Activated CD4-positive, alpha-beta memory T cell treated with anti-CD3 and anti-CD28 coated beads, Interleukin-2, amount 10 ng/mL, durations not matched to agents 7 days and 5 days (primary cell): ENCODE results near the gene NEK6. TPM values are rescaled to one million over a fixed set of nuclear protein-coding genes. Genes with fewer than 3 reads are reported as not detected.

ENCODE experiments used
- CTCF ChIA-PET: fragments of 350-600 bp; sonication (Branson Sonifier 250); formaldehyde crosslinking; loops from one replicate; lab custom pipeline; 2021; ENCODE audit warnings: antibody characterized with exemption, inconsistent platforms; lab: Charles Lee
- POLR2A ChIA-PET: fragments of 350-600 bp; sonication (Branson Sonifier 250); formaldehyde crosslinking; loops from one replicate; lab custom pipeline; 2021; ENCODE audit warnings: antibody characterized with exemption; lab: Charles Lee
- DNase-seq: peaks from one replicate; pipeline ENCODE4 v3.0.0-alpha.2; 2020
- H3K27ac Mint-ChIP-seq: one replicate; pipeline ENCODE4 v1.8.0; 2021; ENCODE audit warnings: mild to moderate bottlenecking, mixed read lengths
- H3K27me3 Mint-ChIP-seq: one replicate; pipeline ENCODE4 v1.8.0; 2021; ENCODE audit warnings: mixed read lengths
- H3K36me3 Mint-ChIP-seq: one replicate; pipeline ENCODE4 v1.8.0; 2021; ENCODE audit warnings: low read depth, mixed read lengths
- H3K4me1 Mint-ChIP-seq: one replicate; pipeline ENCODE4 v1.8.0; 2021; ENCODE audit warnings: mixed read lengths
- H3K4me3 Mint-ChIP-seq: one replicate; pipeline ENCODE4 v1.8.0; 2021; ENCODE audit warnings: mild to moderate bottlenecking, mixed read lengths
- H3K9me3 Mint-ChIP-seq: one replicate; pipeline ENCODE4 v1.8.0; 2021; ENCODE audit warnings: mixed read lengths
- total RNA-seq, 2 experiments: library from RNA; stranded (reverse); gene quantifications; one replicate each; pipeline ENCODE4 v1.2.3, GENCODE V29; 2021

NEK6 gene
- total RNA-seq, 2 experiments from 2014 or later, result 16.9 to 18.9 TPM

GRCh38 chr9:124389146-124389939 is 131.6 kb downstream of the NEK6 start:
- Mint-ChIP-seq H3K9me3 (no peaks in the 10 kb centered on the region), H3K4me3 (no peak overlapping the region), H3K4me1 (peaks cover 23% of the 10 kb centered on the region), H3K36me3 (no peaks in the 10 kb centered on the region), H3K27me3 (no peaks in the 10 kb centered on the region), H3K27ac (no peak overlapping the region)
- ChIA-PET POLR2A (interaction anchor here (0.6 kb wide), 2 partner anchors 19 to 31 kb away, joined by 4 read pairs; no protein-coding TSS in a partner anchor), CTCF (interaction anchor here (0.8 to 3.0 kb wide), 3 partner anchors 9 to 262 kb away, joined by 3 to 12 read pairs (median 3); no protein-coding TSS in a partner anchor)
- DNase-seq, result no peak

DNA sequence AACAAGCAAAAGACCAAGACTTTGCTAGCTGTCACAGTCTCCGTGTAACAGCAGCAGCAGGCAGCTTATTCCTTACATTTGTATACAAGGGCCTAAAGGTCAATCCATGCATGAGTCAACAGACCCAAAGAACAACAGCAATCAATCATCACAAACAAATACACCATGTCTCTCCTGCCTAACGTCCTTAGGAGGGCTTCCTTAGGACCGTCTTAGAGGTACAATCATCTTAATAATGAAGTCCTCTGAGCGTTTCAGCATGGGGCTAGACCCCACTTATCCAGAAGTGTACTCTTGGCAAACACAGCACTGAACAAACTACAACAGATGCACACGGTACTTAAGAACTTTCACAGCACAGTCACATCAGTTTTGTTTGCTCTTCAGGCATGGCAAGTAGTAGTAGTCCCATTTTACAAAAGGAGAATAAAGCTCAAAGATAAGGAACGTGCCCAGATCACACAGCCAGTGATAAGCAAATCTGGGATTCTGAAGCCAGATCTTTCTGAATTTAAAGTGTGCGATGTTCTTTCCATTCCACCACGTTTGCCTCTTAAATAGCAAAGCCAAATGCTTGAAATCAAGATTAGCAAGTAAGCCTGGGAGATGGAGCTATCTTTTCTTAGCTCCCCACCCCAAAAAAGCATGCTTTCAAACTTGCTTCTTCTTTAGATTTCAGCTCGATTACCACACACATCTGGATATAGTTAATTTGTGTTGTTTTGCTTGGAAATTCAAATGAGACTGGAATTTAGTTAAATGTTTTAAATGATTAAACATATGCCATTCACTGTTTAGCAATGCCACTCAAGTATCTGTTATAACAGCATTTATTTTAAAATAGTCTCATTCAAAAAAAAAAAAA is 133.3 kb downstream of the NEK6 start:
- H3K27me3 Mint-ChIP-seq, result no peaks in the 10 kb centered on the region
- DNase-seq, result no peak
- H3K36me3 Mint-ChIP-seq, result no peaks in the 10 kb centered on the region
- H3K9me3 Mint-ChIP-seq, result no peaks in the 10 kb centered on the region
- H3K27ac Mint-ChIP-seq, result no peak overlapping the region
- peaks cover 32% of the 10 kb centered on the region for H3K4me1 Mint-ChIP-seq
- CTCF ChIA-PET, result interaction anchor here (0.6 to 3.0 kb wide), 3 partner anchors 29 to 264 kb away, joined by 3 to 12 read pairs (median 4); no protein-coding TSS in a partner anchor
- no peak overlapping the region for H3K4me3 Mint-ChIP-seq
- POLR2A ChIA-PET, result no interaction called here

DNA sequence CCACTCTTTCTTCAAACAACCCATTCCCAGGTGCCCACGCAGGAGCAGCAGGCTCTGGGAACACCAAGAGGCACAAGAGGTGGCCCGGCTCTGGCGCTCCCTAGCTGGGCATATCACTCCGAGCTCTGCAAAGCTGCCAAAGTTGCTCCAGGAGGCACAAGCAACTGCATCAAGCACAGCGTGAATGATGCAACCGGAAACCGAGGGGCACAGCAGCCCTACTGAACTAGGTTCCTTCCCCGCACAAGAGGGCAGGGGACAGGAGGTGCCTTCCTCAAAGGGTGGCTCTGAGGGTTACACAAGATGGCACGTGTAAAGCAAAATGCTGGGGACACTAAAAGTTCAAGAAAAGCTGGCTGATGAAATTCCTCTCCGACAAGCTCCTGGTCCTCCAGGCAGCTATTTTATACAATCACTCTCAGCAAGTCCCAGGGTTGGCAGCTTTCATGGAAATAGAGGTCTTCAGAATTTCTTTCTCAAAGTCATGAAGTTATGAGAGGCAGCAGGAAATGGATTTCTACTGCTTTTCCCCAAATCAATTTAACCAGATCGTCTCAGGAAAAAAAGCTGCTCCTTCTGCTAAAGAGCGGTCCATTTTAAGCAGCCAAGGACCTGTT is 134.6 kb downstream of the NEK6 start:
- DNase-seq, result no peak
- H3K4me3 Mint-ChIP-seq, result no peak overlapping the region
- H3K36me3 Mint-ChIP-seq, result peaks cover 5% of the 10 kb centered on the region
- H3K4me1 Mint-ChIP-seq, result peaks cover 28% of the 10 kb centered on the region
- POLR2A ChIA-PET, result interaction anchor here (0.9 kb wide), 1 partner anchor 22 kb away, joined by 3 read pairs; no protein-coding TSS in a partner anchor
- no peaks in the 10 kb centered on the region for H3K9me3 Mint-ChIP-seq
- H3K27ac Mint-ChIP-seq, result no peak overlapping the region
- CTCF ChIA-PET, result interaction anchor here (0.7 to 3.0 kb wide), 4 partner anchors 14 to 265 kb away, joined by 3 to 12 read pairs (median 4); no protein-coding TSS in a partner anchor
- no peaks in the 10 kb centered on the region for H3K27me3 Mint-ChIP-seq

DNA sequence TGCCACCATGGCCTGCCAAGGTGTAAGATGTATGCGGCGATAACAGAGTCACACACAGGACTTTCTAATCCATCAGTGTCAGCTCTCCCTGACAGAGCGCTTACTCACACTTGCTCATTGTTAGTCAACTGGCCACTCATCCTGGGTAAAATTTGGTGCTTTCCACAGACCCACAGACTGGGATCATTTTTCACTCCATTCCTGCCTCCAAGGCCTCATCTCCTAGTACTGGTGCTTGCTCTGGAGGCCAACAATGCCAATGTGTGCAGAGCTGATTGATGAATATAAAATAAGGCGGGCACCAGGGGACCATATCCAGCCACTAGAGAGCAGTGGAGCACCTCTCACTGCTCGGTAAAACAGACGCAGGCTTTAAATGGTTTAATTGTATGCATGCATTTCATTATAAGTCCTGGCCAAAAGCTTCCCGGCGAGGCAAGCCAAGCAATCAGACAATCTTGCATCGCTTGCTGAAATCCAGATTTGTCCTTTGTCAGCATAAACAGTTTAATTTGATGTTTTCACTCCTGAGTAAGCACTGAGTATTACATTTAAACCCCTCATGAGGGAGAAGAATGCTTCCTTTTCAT is 135.2 kb downstream of the NEK6 start:
- no peak for DNase-seq
- Mint-ChIP-seq H3K4me3 (no peak overlapping the region), H3K4me1 (peaks cover 28% of the 10 kb centered on the region), H3K27me3 (no peaks in the 10 kb centered on the region), H3K36me3 (peaks cover 5% of the 10 kb centered on the region), H3K9me3 (no peaks in the 10 kb centered on the region), H3K27ac (no peak overlapping the region)
- CTCF ChIA-PET, result interaction anchor here (0.7 to 3.2 kb wide), 4 partner anchors 14 to 266 kb away, joined by 3 to 26 read pairs (median 4); no protein-coding TSS in a partner anchor
- POLR2A ChIA-PET, result no interaction called here

- Mint-ChIP-seq H3K27me3 (no peaks in the 10 kb centered on the region), H3K4me3 (no peak overlapping the region), H3K9me3 (no peaks in the 10 kb centered on the region), H3K27ac (peak overlapping the region; percentile 58), H3K4me1 (peaks cover 24% of the 10 kb centered on the region), H3K36me3 (peaks cover 7% of the 10 kb centered on the region)
- no peak for DNase-seq
- ChIA-PET CTCF (interaction anchor here (1.1 to 3.2 kb wide), 10 partner anchors 9 to 272 kb away, joined by 3 to 26 read pairs (median 3); no protein-coding TSS in a partner anchor), POLR2A (interaction anchor here (0.9 kb wide), 1 partner anchor 21 kb away, joined by 4 read pairs; the partner anchor contains the start of gene PSMB7)
Observed at GRCh38 chr9:124394167-124394566, 136.4 kb downstream of the NEK6 start.

GRCh38 chr9:124394596-124394995 is 136.8 kb downstream of the NEK6 start:
- peaks cover 9% of the 10 kb centered on the region for H3K36me3 Mint-ChIP-seq
- H3K27ac Mint-ChIP-seq, result peak overlapping the region; percentile 58
- CTCF ChIA-PET, result interaction anchor here (0.6 to 3.2 kb wide), 10 partner anchors 9 to 272 kb away, joined by 3 to 26 read pairs (median 3); no protein-coding TSS in a partner anchor
- DNase-seq, result no peak
- H3K27me3 Mint-ChIP-seq, result no peaks in the 10 kb centered on the region
- POLR2A ChIA-PET, result interaction anchor here (0.9 kb wide), 1 partner anchor 20 kb away, joined by 4 read pairs; the partner anchor contains the start of gene PSMB7
- H3K9me3 Mint-ChIP-seq, result no peaks in the 10 kb centered on the region
- H3K4me1 Mint-ChIP-seq, result peaks cover 24% of the 10 kb centered on the region
- H3K4me3 Mint-ChIP-seq, result no peak overlapping the region

DNA sequence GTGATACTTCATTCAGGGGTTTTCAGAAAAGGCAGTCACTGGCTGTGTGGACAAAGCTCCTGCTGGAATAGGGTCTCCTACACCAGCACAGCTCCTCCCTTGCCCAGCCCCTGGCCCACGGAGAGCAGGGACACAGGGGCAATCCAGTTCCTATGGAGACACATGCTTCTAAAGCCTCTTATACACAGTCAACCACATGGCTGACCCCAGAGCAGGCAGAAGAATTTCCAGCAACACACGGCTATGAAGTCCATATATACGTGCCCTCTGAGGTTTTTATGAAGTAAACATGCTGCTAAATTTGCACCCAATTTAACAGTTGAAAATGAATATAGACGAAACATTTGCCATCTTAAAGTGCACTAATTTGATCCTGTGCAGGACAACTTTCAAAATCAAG is 138.1 kb downstream of the NEK6 start:
- ChIA-PET POLR2A (no interaction called here), CTCF (interaction anchor here (0.8 to 3.2 kb wide), 3 partner anchors 8 to 269 kb away, joined by 3 to 26 read pairs (median 4); no protein-coding TSS in a partner anchor)
- H3K4me1 Mint-ChIP-seq, result peaks cover 24% of the 10 kb centered on the region
- no peak for DNase-seq
- no peaks in the 10 kb centered on the region for H3K9me3 Mint-ChIP-seq
- H3K27ac Mint-ChIP-seq, result no peak overlapping the region
- H3K36me3 Mint-ChIP-seq, result peaks cover 13% of the 10 kb centered on the region
- no peak overlapping the region for H3K4me3 Mint-ChIP-seq
- H3K27me3 Mint-ChIP-seq, result no peaks in the 10 kb centered on the region

DNA sequence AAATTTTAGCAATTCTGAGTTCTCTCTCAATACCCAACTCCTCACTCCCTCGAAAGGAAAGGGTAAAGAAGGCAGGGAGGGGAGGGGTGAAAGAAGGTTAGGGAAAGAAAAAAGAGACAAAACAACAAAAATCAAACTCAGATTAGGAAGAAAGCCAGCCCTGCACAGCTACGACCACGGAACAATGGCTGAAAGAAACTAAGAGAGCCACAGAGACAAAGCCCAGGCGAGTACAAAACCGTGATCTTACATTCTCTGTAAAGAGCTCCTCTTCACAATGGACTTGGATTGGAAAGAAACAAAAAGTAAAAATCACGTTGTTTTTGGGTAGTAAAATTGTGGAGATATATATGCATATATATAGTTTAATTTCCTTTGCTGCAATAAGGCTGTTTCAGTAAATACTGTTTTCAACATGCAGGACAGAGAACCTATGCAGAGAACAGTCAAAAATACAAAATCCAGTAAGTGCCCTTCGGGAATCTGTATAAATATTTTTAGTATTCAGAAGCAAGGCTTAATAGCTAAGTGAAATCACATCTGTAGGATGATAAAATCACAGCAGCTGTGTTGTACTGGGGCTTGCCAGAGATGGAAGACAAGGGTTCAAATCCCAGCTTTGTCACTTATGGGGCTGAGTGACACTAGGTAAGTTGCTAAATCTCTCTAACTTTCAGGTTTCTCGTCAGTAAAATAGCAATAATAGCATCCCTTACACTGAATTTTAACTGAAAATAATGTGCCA is 140.6 kb downstream of the NEK6 start:
- Mint-ChIP-seq H3K36me3 (peaks cover 28% of the 10 kb centered on the region), H3K4me3 (no peak overlapping the region), H3K27ac (no peak overlapping the region), H3K4me1 (peaks cover 21% of the 10 kb centered on the region), H3K27me3 (no peaks in the 10 kb centered on the region), H3K9me3 (no peaks in the 10 kb centered on the region)
- POLR2A ChIA-PET, result no interaction called here
- no peak for DNase-seq
- CTCF ChIA-PET, result interaction anchor here (0.6 to 3.1 kb wide), 6 partner anchors 9 to 1959 kb away, joined by 3 to 15 read pairs (median 7); partner anchors contain the start of gene PSMB7

- H3K4me1 Mint-ChIP-seq, result peaks cover 16% of the 10 kb centered on the region
- H3K36me3 Mint-ChIP-seq, result peaks cover 36% of the 10 kb centered on the region
- H3K27ac Mint-ChIP-seq, result no peak overlapping the region
- CTCF ChIA-PET, result interaction anchor here (1.6 to 3.1 kb wide), 3 partner anchors 9 to 20 kb away, joined by 3 to 15 read pairs (median 9); no protein-coding TSS in a partner anchor
- no peaks in the 10 kb centered on the region for H3K27me3 Mint-ChIP-seq
- no peaks in the 10 kb centered on the region for H3K9me3 Mint-ChIP-seq
- POLR2A ChIA-PET, result no interaction called here
- no peak for DNase-seq
- H3K4me3 Mint-ChIP-seq, result no peak overlapping the region
Observed at GRCh38 chr9:124399323-124399967, 141.7 kb downstream of the NEK6 start.

GRCh38 chr9:124399968-124400940 is 142.5 kb downstream of the NEK6 start:
- ChIA-PET CTCF (interaction anchor here (1.2 to 1.6 kb wide), 2 partner anchors 8 to 10 kb away, joined by 3 to 5 read pairs; no protein-coding TSS in a partner anchor), POLR2A (no interaction called here)
- H3K4me3 Mint-ChIP-seq, result no peak overlapping the region
- DNase-seq, result no peak
- H3K4me1 Mint-ChIP-seq, result peaks cover 9% of the 10 kb centered on the region
- H3K36me3 Mint-ChIP-seq, result peaks cover 40% of the 10 kb centered on the region
- no peak overlapping the region for H3K27ac Mint-ChIP-seq
- H3K9me3 Mint-ChIP-seq, result no peaks in the 10 kb centered on the region
- no peaks in the 10 kb centered on the region for H3K27me3 Mint-ChIP-seq
